Measurements from ENCODE around the gene DYTN.

DYTN gene

GRCh38 chr2:206696910-206697309 lies 21.3 kb downstream of the DYTN start:
- DNase-seq: no peak

GRCh38 chr2:206693399-206694137 lies 24.6 kb downstream of the DYTN start:
- DNase-seq: no peak

GRCh38 chr2:206692971-206693370 lies 25.2 kb downstream of the DYTN start:
- no peak for DNase-seq

GRCh38 chr2:206688990-206689389 lies 29.2 kb downstream of the DYTN start:
- DNase-seq: no peak

GRCh38 chr2:206688453-206688852 lies 29.7 kb downstream of the DYTN start:
- no peak for DNase-seq

- no peak for DNase-seq
Measured at GRCh38 chr2:206683546-206683945, 34.6 kb downstream of the DYTN start.

GRCh38 chr2:206670531-206671319 lies 47.5 kb downstream of the DYTN start:
- DNase-seq: no peak

- no peak for DNase-seq
Measured at GRCh38 chr2:206665251-206665650, 52.9 kb downstream of the DYTN start.

- no peak for DNase-seq
Measured at GRCh38 chr2:206657087-206657486, 61.1 kb downstream of the DYTN start.

GRCh38 chr2:206647985-206648384 lies 70.2 kb downstream of the DYTN start:
- DNase-seq: no peak

- DNase-seq: no peak
Measured at GRCh38 chr2:206642075-206643025, 75.8 kb downstream of the DYTN start, which contains the start of gene FAM237A. TSS of gene FAM237A (plus strand) at chr2:206642487. CDS start at chr2:206644237, 1,750 bp downstream.

GRCh38 chr2:206641226-206641625 lies 77.0 kb downstream of the DYTN start:
- no peak for DNase-seq

- no peak for DNase-seq
Measured at GRCh38 chr2:206639636-206640035, 78.6 kb downstream of the DYTN start.

- no peak for DNase-seq
Measured at GRCh38 chr2:206635015-206635414, 83.2 kb downstream of the DYTN start.

GRCh38 chr2:206631340-206631739 lies 86.9 kb downstream of the DYTN start:
- no peak for DNase-seq

- no peak for DNase-seq
Measured at GRCh38 chr2:206627632-206628031, 90.6 kb downstream of the DYTN start.

- no peak for DNase-seq
Measured at GRCh38 chr2:206626108-206626507, 92.1 kb downstream of the DYTN start.

GRCh38 chr2:206619011-206619410 lies 99.2 kb downstream of the DYTN start:
- no peak for DNase-seq

- DNase-seq: no peak
Measured at GRCh38 chr2:206616151-206616550, 102.0 kb downstream of the DYTN start.

- no peak for DNase-seq
Measured at GRCh38 chr2:206615417-206616089, 102.6 kb downstream of the DYTN start.

- DNase-seq: no peak
Measured at GRCh38 chr2:206614811-206615210, 103.4 kb downstream of the DYTN start.

GRCh38 chr2:206611736-206612135 lies 106.5 kb downstream of the DYTN start:
- DNase-seq: no peak

Measured in stimulated activated naive CD4-positive, alpha-beta T cell treated with Interleukin-2 at 50 U/mL for 16 hours (primary cell).